NCI-H2029 treated with DMSO at 0.1 percent for 48 hours (cell line): ENCODE data around the gene TSC22D3.
A peak's percentile ranks its signal among the peaks of the same experiment; 100 is the strongest.

Source experiments
- DNase-seq: peaks from one replicate; lab custom pipeline; 2025; lab: John Stamatoyannopoulos, UW

The TSC22D3 gene

DNA sequence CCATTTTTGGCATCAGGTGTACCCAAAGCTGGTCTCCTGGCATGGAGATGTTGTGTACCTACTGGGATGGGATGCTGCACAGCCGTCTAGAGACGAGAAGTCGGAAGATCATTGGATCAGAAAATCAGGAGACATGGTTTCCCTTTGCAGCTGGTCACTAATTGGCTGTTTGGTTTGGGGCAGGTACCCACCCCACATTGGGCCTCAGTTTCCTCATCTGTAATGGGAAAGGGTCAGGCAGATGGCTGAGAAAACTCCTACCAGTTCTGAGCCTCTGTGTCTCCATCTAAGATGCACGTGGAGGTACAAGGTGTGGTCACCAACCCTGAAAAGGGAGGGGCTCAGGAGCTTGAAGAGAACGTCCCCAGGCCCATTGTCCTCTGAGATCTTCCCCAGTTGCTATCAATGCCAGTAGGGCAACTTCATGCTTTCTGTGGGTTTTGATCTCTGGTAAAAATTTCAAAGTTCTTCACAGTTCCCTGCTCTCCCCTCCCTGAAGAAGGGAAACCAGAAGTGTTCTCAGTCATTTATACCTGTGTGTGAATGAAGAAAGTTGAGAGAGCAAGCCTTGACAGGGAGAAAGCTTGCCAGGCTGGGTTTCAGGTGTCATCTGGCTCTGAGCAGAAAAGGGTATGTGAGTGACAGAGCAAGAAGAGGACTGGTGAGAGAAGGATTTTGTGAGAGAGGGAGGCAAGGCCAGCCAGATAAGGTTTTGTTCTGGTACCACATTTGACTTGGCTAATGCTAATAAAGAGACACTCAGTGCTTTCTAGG is 15.1 kb downstream of the TSC22D3 start:
- DNase-seq: no peak

- no peak for DNase-seq
Measured at GRCh38 chrX:107758231-107758766, 17.3 kb downstream of the TSC22D3 start.

DNA sequence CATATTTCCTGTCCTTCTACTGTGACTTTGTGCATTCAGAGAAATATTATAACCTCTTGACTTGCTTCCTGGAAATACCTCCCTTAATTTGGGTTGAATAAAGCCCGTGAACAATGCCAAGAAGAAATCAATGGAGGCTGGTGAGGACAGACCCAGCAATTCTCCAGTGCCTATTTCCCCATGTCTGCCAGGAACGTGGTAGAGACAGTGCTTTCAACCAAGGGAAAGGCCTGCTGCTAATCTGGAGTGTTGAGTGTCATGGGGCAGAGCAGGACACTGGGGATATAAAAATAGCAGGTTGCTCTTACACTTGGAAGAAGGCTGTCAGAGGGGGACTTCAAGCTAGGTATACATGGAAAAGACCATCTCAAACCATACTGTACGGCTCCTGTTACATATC is 19.9 kb downstream of the TSC22D3 start:
- DNase-seq: no peak

GRCh38 chrX:107753187-107753586 is 22.4 kb downstream of the TSC22D3 start:
- DNase-seq: no peak

DNA sequence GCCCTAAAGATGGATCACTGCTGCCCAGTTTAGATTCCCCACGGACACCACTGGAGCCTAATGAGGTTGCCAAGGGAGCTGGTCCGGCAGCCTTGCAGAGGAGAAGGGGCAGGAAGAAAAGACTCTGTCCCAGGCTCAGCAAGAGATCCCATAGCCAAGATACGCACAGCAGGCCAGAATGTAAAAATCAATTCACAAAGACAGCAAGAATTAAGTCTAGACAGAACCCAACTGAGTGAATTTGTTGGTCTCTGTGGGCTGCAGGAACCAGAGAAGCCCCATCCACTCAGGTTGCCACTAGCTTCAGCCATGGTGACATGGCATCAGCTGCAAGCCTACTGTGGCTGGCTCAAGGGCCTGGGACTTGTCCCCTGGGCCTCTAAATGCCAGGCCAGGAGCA is 22.9 kb downstream of the TSC22D3 start:
- DNase-seq: no peak

GRCh38 chrX:107752043-107752442 is 23.5 kb downstream of the TSC22D3 start:
- DNase-seq: no peak

DNA sequence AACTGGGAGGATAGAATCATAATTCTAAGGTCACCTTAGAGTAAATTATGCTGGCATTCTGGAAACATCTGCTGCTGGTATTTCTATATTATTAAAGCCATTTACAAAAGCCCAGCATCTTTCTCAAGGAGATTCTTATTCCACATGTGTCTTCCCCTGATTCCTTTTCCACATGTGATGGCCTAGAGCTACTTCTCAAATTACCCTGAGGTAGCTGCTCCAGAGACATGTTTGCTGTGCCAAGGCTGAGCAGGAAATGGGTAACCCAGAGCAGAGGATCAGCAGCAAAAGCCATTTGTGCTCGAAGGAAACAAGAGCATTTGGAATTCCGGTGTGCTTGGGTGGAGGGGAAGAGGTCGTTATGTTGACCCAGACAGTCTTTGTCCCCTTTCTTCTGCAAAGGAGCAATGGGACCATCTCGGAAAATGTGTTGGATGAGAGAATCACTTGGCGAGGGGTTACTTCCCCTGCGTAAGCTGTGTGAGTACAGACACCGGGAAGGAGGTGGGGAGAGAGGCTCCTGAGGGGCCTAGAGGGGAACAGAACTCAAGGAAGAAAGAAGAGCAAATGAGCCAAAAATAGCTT is 24.6 kb downstream of the TSC22D3 start:
- DNase-seq: no peak

- DNase-seq: no peak
Measured at GRCh38 chrX:107750263-107750662, 25.3 kb downstream of the TSC22D3 start.

DNA sequence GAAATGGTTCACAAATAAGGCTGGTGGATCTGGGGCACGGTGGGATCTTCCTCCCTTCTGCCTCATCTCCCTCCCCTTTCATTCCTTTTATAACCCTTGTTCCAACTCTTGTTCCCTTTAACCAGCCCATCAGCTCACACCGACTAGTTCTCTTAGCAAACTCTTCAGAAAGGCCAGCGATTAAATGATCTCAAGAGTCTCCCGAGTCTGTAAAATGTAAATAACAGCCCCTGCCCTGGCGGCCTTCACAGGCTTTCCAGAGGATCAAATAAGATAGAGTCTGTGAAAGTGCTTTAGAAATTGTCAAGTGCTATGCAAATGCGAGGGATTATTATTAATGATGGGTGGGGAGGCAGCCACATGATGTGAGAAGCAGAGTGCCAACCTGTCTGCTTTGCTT is 27.1 kb downstream of the TSC22D3 start:
- no peak for DNase-seq

DNA sequence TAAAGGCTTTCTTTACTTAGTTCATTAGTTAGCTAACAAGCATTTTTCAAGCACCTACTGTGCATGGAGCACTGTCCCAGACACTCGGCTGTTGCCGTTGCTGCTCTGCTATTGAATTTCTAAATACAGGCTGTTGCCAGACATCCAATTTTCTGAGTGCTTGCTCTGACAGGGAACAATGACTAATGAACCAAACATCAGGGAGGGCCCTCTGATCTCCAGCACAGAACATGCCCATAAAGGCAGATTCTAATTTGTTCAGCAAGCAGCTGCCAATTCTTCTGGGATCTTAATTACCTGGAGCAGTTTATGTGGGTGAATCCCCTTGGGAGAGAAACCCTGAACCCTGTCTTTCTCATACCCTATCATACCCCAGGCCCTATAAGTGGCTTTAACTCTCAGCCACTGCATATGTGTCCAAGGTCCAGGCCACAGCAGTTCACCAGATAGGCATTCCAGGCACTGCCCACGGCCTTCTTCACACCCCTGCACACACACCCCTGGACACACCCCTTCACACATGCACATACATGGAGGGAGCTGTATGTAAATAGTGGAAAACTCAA is 27.9 kb downstream of the TSC22D3 start:
- no peak for DNase-seq

- no peak for DNase-seq
Measured at GRCh38 chrX:107744868-107745267, 30.7 kb downstream of the TSC22D3 start.

DNA sequence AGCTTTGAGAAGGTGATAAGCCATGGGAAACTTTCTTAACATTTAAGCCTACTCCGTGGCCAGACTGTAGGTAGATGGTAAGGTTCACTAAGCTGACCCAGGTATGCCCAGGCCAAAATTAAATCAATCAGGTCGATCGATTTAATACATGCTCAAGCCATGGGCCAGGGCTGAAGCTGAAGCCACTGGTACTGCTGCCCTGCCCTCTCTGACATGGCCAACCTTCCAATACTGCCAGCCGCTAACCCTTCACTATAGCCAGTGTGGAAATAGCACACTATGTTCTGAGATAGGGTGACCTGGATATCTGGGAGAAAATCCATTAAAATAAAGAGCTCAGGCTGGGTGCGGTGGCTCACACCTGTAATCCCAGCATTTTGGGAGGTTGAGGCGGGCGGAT is 31.6 kb downstream of the TSC22D3 start:
- DNase-seq: no peak

- DNase-seq: no peak
Measured at GRCh38 chrX:107742700-107743191, 32.8 kb downstream of the TSC22D3 start.

DNA sequence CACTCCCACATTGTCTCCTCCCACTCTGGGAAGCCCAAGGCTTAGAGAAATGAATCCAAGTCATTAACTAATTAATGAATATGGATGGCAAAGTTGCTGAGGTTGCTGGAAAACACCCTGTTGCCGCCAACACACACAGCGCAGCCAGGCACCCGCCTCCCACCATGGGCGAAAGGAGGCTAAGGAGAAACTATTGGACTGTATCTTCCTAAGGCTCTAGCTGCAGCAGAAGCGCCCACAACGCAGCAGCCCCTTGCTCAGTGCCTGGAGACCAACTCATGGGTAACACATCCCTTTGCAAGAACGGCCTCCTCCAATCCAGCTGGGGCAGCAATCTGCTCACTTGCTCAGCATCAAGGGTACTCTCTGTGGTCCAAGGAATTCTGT is 34.2 kb downstream of the TSC22D3 start:
- no peak for DNase-seq

DNA sequence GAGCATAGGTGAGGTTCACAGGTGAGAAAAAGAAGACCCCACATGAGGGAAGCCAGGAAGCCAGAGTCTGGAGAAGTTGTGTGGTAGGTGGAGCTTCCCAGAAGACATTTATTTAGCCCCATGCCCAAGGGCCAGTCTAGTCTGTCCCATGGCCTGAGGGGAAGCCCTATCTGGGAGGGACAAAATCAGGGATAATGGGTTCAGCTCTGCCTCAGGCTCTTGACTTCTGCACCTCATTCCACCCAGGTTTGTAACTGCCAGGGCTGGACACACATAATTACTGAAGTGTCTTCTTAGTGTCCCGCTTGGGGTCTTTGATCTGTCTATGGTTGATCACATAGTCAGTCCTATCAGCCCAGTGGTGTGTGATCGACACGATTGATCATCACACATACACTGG is 36.0 kb downstream of the TSC22D3 start:
- no peak for DNase-seq

- no peak for DNase-seq
Measured at GRCh38 chrX:107738768-107739167, 36.8 kb downstream of the TSC22D3 start.

DNA sequence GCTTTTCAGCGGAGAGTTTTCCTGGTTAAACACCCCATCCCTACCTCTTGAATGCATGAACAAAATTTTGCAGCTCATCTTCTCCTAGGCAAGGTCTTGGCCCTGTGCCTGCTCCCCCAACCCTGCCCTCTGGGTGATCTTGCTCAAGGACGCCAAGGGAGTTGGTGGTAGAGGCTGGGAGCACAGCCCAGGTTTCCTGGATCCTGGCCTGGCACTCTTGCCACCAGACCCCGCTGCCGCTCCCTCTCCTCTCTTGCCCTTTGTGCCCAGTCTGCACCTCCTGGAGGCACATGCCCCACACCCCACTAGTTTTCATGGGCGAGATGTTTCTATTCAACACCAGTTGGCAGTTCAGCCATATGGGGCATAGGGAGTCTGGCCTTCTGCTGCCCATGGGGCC is 37.3 kb downstream of the TSC22D3 start:
- no peak for DNase-seq

DNA sequence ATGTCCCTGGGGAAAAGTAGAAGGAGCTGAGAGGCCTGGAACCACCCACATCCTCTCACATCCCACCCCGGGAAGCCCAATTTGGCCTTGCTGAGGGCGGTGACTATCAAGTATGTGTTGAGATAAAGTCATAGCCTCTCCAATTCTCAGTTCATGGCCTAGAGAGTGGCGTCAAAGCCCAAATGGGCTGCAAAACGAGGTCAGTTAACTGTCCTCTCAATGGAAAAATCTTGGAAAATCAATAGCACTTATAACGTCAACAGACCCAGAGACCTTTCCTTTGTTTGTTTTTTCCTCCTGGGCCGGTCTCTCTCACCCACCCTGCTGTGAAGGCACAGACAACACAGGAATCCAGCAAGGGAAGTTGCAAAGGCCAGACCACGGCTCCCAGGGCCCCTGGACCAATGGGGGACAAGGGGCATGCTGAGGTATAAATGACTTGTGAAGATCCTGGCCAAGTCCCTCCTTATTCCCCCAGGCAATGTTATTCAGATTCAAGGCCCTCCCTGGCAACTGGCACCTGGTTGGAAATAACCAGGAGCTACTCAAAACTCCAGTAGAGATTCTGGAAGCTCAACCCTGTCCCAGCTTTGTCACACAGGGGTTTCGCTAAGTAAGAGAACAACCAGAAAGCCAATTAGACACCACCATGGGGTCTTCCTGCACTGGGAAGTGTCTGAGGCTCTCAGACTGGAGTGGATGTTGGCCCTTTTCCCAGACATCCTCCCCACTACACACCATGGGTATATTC is 38.6 kb downstream of the TSC22D3 start:
- peak; percentile 72 for DNase-seq

DNA sequence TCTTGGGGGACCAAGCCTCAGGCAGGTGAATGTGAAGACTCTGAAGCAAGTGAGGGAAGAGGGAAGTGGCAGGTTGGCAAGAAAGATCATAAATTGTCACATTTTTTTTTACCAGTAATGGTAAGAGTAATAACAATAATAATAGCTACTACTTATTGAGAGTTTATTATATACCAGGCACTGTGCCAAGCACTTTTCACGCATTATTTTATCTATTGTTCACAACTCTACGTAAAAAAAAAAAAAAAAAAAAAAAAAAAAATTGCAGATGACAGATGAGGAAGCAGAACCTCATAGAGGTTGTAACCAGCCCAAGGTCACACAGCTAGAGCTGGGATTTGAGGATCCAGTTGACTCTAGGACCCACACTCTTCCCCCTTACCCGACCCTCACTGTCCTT is 40.9 kb downstream of the TSC22D3 start:
- DNase-seq: no peak

GRCh38 chrX:107733686-107734085 is 41.9 kb downstream of the TSC22D3 start:
- no peak for DNase-seq

- DNase-seq: peak; percentile 33
Measured at GRCh38 chrX:107731831-107732502, 43.6 kb downstream of the TSC22D3 start.
